ENCODE measurements around the gene STX5.
A peak's percentile ranks its signal among the peaks of the same experiment; 100 is the strongest.
"Not testable (repeated sequence)": the region's sequence is repeated elsewhere in the genome, so short reads cannot be mapped to it uniquely, and the experiment has no call there.

The STX5 gene

DNA sequence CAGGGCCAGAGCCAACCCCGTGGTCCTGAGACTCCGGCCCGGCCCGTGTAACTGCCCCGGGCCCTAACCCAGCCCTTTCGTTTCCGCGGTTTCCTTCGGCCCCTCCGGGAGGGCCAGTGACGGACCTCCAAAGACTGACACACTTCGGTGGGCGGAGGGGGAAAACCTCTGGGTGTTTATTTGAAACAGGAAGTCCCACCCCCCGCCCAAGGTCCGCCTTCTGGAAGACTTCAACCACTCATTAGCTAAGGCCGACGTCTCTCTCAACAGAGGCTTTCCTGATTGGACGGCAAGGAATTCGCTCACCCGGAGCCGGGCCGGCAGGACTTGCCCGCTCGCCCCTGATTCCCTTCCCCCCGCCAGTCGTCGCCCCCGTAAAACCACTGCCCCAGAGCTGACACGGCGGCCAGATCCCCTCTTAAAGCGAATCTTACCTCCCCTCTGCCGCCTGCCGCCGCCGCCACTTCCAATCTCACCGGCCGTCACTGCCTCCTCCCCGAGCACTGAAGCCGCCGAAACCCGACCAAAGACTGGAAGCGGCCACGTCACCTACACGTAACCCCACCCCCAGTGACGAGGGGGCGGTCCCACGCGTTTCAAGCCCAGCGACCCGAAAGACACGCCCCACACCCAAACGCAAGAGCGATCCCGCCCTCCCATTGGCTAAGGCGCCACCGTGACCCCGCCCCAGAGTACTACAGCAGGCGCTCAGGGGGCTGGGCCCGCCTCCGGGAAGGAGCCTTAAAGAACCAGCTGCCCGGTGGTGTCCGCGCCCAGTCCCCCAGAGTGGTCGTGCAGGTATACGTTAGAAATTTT lies at the start of gene STX5:
STX5 (minus strand) TSS at position 532 of the 816 bp plus-strand sequence. CDS start 808 bp downstream, outside the sequence.
- DNase-seq (ENCODE audit: low read depth), result peak; percentile 97

DNA sequence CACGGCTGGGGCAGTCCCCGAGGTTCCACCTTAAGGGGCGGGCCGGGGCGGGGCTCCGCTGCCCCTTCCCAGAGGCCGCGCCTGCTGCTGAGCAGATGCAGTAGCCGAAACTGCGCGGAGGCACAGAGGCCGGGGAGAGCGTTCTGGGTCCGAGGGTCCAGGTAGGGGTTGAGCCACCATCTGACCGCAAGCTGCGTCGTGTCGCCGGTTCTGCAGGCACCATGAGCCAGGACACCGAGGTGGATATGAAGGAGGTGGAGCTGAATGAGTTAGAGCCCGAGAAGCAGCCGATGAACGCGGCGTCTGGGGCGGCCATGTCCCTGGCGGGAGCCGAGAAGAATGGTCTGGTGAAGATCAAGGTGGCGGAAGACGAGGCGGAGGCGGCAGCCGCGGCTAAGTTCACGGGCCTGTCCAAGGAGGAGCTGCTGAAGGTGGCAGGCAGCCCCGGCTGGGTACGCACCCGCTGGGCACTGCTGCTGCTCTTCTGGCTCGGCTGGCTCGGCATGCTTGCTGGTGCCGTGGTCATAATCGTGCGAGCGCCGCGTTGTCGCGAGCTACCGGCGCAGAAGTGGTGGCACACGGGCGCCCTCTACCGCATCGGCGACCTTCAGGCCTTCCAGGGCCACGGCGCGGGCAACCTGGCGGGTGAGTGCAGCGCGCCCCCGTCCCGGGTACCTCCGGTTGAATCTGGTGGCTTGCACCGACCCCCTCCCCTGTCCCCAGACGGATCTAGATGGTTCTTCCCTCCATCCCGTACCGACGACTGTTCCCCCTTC lies 49.1 kb upstream of the STX5 start, which contains the start of gene SLC3A2:
SLC3A2 (plus strand) TSS at position 94 of the 776 bp plus-strand sequence; CDS start at position 222, 128 bp downstream.
- DNase-seq (ENCODE audit: low read depth), result peak; percentile 69

DNA sequence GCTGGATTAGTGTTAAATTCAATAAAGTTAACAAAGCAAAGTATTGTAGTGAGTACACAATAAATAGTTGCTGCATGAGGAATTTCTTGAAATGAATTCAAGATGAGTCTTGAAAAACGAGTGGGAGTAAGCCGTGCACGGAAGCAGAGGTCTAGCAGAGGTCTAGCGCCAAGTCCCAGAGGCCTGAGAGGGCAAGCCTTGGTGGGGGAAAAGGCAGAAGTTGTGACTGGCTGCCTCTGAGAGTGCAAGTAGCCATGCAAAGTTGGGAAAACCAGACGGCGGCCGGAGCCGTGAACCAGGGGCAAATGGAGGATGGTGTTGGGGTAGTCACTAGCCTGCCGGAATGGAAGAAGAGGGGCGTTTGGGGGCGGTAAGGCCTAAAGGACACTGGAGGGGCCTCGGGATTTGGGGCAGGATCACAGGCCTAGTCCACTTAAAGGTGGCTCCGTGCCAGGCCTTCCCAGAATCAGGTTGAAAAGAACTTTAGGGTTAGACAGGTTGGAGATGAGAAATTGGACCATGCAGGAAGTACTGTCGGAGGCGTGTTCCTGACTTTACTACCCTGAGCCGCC lies 48.5 kb upstream of the STX5 start:
- peak; percentile 82 for DNase-seq (ENCODE audit: low read depth)

- no peak for DNase-seq (ENCODE audit: low read depth)
Observed at GRCh38 chr11:62879235-62879978, 47.6 kb upstream of the STX5 start.

DNA sequence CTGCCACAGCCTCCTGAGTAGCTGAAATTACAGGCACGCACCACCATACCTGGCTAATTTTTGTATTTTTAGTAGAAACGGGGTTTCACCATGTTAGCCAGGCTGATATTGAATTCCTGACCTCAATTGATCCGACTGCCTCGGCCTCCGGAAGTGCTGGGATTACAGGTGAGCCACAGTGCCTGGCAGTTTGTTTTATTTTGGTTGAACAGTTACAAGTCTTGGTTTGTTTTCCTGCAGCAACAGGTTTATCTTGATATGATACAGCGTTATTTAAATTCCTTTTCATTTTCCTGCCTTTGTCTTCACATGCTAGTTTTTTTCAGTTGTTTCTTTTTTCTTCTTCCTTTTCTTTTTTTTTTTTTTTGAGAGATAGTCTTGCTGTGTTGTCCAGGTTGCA lies 44.9 kb upstream of the STX5 start:
- no peak for DNase-seq (ENCODE audit: low read depth)

GRCh38 chr11:62875698-62876478 lies 44.0 kb upstream of the STX5 start:
- no peak for DNase-seq (ENCODE audit: low read depth)

DNA sequence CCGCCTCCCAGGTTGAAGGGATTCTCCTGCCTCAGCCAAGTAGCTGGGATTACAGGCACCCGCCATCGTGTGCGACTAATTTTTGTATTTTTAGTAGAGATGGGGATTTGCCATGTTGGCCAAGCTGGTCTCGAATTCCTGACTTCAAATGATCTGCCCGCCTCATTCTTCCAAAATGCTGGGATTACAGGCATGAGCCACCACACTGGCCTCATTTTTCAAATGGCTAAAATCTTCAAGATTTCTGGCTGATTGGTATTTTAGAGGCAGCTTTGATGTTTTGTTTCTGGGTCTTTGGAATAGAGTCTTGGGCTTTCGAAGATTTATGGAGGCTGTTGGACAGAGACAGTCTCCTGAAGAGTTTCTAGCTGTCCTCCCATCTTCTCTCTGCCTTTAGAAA lies 43.0 kb upstream of the STX5 start:
- DNase-seq (ENCODE audit: low read depth), result no peak

DNA sequence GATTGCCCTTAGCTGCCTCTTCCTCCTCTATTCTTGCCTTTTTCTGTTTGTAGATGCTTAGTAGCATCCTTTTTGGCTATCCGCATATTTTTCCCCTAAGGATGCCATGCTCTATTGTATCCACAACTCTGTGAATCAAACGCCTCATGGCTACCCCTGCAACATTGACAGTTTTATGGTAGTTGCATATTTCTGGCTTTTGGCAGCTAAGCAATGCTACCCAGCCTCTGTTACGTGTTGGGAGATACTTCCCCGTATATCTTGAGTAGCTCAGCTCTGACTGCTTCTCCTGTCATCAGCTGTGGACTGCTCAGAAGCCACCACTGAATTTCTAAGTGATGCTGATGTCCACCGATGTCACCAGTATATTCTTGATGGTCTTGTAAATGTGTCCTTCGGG lies 33.8 kb upstream of the STX5 start:
- no peak for DNase-seq (ENCODE audit: low read depth)

- no peak for DNase-seq (ENCODE audit: low read depth)
Observed at GRCh38 chr11:62863687-62864335, 32.0 kb upstream of the STX5 start.

DNA sequence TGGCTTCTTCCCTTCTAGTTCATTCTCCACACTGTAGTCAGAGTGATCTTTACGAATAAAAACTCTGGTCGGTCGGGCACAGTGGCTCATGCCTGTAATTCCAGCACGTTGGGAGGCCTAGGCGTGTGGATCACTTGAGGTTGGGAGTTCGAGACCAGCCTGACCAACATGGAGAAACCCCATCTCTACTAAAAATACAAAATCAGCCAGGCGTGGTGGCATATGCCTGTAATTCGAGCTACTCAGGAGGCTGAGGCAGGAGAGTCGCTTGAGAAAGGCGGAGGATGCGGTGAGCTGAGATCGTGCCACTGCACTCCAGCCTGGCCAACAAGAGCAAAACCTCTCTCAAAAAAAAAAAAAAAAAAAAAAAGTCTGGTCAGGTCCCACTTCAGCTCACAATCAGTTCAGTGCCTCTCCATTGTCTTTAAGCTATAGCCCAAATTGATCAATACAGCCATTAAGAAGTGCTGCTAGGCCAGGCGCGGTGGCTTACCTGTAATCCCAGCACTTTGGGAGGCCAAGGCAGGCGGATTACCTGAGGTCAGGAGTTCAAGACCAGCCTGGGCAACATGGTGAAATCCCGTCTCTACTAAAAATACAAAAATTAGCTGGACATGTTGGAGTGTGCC lies 29.8 kb upstream of the STX5 start:
- DNase-seq (ENCODE audit: low read depth), result not testable (repeated sequence)

GRCh38 chr11:62860835-62861563 lies 29.1 kb upstream of the STX5 start:
- no peak for DNase-seq (ENCODE audit: low read depth)

GRCh38 chr11:62859281-62859703 lies 27.4 kb upstream of the STX5 start:
- not testable (repeated sequence) for DNase-seq (ENCODE audit: low read depth)

- DNase-seq (ENCODE audit: low read depth), result no peak
Observed at GRCh38 chr11:62858201-62858600, 26.4 kb upstream of the STX5 start.

- DNase-seq (ENCODE audit: low read depth), result no peak
Observed at GRCh38 chr11:62857541-62857982, 25.7 kb upstream of the STX5 start.

GRCh38 chr11:62856333-62856895 lies 24.6 kb upstream of the STX5 start:
- no peak for DNase-seq (ENCODE audit: low read depth)

DNA sequence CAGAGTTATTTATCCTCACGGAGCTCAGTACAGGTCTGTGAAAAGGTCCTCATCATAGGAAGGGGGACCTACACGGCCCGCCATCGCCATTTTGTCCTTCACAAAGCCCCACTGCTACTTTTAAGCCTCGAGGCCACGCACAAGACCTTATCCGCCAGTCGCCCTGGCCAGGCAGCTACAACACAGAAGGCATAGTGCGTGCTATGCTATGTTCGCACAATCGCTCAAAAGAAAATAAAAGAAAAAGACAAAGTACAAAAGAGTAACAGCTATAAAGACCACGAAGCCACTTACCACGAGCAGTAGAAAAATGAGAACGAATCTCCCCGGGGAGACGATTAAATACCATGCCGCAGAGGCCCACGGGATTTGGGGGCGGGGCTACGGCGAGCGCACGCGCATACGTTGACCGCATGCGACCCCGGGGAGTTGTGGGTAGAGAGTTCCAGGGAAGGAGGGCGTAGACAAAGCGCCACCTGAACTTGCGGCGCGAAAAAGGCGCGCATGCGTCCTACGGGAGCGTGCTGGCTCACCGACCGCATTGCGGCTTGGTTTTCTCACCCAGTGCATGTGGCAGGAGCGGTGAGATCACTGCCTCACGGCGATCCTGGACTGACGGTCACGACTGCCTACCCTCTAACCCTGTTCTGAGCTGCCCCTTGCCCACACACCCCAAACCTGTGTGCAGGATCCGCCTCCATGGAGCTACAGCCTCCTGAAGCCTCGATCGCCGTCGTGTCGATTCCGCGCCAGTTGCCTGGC lies 23.9 kb upstream of the STX5 start:
- peak; percentile 90 for DNase-seq (ENCODE audit: low read depth)

DNA sequence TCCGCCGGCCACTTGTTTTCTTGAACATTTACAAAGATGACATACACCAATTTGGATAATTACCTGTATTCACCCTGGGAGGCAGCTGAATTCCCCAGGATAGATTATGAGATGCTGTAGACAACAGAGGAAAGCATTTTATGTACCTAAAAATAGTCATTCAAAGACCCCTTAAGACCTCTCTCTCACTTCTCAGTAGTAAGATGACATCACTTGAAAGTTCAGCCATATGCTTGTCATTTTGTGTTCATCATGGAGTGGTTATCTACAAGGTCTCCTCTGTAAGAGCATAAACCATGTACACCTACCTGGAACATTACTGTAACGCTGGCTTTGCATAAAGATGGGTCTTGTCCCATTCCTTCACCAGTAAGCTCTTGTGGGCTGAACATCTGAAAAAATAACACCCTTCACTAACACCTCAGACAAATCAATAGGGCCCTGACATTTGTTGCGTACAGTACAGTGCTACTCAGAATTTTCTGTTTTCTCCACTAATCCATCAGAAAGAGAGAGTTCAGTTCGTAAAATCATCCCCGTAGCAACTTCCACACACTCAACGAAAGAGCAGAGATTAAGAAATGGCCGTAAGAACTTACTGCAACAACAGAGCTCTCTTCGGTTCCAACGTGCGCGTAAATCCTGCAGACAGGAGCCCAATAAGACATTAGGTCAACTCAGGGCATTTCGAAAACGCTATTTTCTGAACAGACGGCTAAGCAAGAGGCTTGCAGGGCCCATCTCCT lies 23.1 kb upstream of the STX5 start:
- no peak for DNase-seq (ENCODE audit: low read depth)
